Jurkat, Clone E6-1 (cell line): ENCODE data around the gene TRPC4AP.
"Not testable (repeated sequence)": the region's sequence is repeated elsewhere in the genome, so short reads cannot be mapped to it uniquely, and the experiment has no call there.

Experiments
- DNase-seq: peaks from one replicate; pipeline ENCODE4 v3.0.0-alpha.2; 2011; ENCODE audit warnings: low read depth, low spot score
- H3K4me3 ChIP-seq: 2 replicates; pipeline ENCODE4 v1.5.1; 2011; ENCODE audit warnings: mild to moderate bottlenecking, low read length, control low read depth, moderate library complexity

Gene TRPC4AP

DNA sequence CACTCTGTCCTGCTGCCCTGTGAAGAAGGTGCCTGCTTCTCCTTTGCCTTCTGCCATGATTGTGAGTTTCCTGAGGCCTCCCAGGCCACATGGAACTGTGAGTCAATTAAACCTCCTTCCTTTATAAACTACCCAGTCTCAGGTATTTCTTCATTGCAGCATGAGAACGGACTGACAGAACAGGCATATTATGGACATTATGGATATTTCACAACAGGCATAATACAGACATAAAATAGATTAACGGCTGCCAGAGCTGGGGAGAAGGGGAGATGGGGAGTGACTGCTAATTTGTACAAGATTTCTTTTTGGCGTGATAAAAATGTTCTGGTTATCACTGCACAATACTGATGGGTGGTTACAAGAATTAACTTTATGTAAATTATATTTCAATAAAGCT is 29.4 kb downstream of the TRPC4AP start:
- DNase-seq = no peak
- H3K4me3 ChIP-seq = no peak overlapping the region

DNA sequence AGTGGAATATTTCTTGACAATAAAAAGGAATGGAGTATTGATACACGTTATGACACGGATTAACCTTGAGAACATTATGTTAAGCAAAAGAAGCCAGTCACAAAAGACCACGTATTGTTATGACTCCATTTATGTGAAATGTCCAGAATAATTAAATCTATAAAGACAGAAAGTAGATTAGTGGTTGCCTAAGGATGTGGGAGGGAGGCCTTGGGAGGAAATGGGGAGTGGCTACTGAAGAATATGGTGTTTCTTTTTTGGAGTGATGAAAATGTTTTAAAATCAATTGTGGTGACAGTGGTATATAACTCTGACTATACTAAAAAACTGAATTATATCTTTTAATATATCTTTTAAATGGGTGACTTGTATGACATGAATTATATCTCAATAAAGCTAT is 30.1 kb downstream of the TRPC4AP start:
- no peak for DNase-seq
- no peak overlapping the region for H3K4me3 ChIP-seq

- no peak for DNase-seq
- no peak overlapping the region for H3K4me3 ChIP-seq
These were observed 32.4 kb downstream of the TRPC4AP start for GRCh38 chr20:35060168-35060567.

- no peak overlapping the region for H3K4me3 ChIP-seq
- no peak for DNase-seq
These were observed 33.0 kb downstream of the TRPC4AP start for GRCh38 chr20:35059612-35060011.

- no peak for DNase-seq
- no peak overlapping the region for H3K4me3 ChIP-seq
These were observed 33.5 kb downstream of the TRPC4AP start for GRCh38 chr20:35059110-35059509.

GRCh38 chr20:35055445-35056276 is 36.9 kb downstream of the TRPC4AP start:
- H3K4me3 ChIP-seq = no peak overlapping the region
- DNase-seq = no peak

DNA sequence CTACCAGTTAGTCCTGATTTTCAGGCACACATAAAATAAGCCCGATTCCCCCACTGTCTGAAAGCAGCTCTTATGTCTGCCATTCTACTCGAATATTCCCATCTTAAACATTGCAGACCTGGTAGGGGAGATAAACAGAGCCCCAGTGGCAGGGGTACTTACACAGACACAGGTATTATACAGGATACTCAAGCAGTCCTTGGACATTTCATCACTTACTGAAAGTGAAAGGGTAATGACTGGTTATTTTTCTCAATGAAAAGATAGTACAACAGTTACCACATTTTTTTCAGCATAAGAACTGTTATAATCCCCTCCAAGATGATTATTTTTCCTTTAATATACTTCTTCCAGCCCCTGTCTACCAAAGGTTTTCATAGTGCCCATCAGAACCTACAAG is 37.8 kb downstream of the TRPC4AP start:
- DNase-seq = no peak
- H3K4me3 ChIP-seq = no peak overlapping the region

- H3K4me3 ChIP-seq, DNase-seq: not testable (repeated sequence)
These were observed 40.0 kb downstream of the TRPC4AP start for GRCh38 chr20:35052616-35053015.

DNA sequence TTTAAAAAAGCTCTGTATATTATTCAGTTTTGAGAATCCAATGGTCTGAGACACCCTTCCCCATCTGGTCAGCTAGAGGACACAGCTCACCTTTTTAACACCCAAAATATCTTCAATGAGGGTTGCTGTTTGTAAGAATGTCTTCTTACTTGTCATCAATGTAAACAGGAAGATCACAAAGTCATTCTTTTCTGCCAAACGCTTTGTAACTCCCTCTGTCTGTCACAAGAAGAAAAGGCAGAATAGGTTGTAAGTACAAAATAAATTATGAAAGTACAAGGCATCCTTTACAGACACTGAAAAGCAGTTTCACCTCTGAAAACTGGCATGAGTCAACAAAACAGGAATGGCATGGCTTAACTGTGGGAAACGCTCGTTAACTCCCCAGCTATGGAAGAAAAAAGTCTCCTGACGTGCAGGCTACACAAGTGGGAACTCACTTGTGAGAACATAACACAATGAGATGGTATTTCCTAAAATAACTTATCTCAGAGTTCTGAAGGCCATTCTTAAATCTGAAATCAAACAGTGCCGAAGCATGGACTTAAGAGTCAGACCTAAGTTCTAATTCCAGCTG is 42.7 kb downstream of the TRPC4AP start:
- peak; percentile 10 for DNase-seq
- no peak overlapping the region for H3K4me3 ChIP-seq

- DNase-seq = no peak
These were observed 43.9 kb downstream of the TRPC4AP start for GRCh38 chr20:35048739-35049138.

DNA sequence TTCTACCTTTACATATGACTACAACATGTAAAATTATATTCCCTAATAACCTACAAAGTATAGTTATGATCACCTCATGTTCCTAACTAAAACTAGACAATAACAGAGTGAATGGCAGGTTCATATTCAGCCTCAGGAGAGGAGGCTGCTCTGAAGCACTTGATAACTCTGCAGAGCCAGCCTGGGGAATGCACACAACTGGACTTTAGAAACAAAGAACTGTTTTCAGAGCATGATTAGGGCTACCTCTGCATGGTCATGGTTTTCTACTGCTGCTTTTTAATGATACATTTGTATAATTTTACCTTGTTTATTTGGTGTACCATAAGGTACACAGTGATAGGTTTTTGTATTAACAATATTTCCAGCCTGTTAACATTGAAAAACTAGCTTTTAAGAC is 50.3 kb downstream of the TRPC4AP start:
- no peak overlapping the region for H3K4me3 ChIP-seq
- no peak for DNase-seq

More at GRCh38 chr20:35048739-35049138, 43.9 kb downstream of the TRPC4AP start:
- no peak overlapping the region for H3K4me3 ChIP-seq

- H3K4me3 ChIP-seq = no peak overlapping the region
- DNase-seq = no peak
These were observed 52.0 kb downstream of the TRPC4AP start for GRCh38 chr20:35040646-35041045.

GRCh38 chr20:35039846-35040489 is 52.6 kb downstream of the TRPC4AP start:
- no peak overlapping the region for H3K4me3 ChIP-seq
- DNase-seq = no peak

GRCh38 chr20:35039146-35039545 is 53.5 kb downstream of the TRPC4AP start:
- H3K4me3 ChIP-seq = no peak overlapping the region
- DNase-seq = no peak

- no peak overlapping the region for H3K4me3 ChIP-seq
- DNase-seq = no peak
These were observed 58.5 kb downstream of the TRPC4AP start for GRCh38 chr20:35034145-35034544.

DNA sequence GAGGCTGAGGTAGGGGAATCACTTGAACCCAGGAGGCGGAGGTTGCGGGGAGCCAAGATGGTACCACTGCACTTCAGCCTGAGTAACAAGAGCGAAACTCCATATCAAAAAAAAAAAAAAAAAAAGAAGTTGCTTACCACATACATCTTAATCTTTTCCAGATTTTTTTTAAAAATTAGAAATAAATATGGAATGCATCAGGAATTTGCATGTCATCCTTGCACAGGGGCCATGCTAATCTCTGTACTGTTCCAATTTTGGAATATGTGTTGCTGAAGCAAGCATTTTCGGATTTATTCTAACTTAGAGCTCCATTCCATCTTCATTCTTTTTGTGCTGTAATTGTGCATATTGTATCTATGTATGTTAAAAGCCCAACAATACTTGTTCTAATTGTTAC is 62.5 kb downstream of the TRPC4AP start:
- no peak overlapping the region for H3K4me3 ChIP-seq
- DNase-seq = no peak

DNA sequence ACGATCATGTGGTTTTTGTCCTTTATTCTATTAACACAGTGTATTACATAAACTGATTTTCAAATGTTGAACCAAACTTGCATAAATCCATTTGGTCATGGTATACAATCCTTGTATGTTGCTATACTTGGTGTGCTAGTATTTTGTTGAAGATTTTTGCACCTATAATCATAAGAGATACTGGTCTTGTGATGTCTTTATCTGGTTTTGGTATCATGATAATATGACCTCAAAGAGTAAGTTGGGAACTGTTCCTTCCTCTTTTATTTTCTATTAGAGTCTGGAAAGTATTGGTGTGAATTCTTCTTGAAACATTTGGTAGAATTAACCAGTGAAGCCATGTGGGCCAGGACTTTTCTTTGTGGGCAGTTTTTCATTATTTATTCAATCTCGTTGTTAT is 65.3 kb downstream of the TRPC4AP start:
- DNase-seq = no peak
- no peak overlapping the region for H3K4me3 ChIP-seq

DNA sequence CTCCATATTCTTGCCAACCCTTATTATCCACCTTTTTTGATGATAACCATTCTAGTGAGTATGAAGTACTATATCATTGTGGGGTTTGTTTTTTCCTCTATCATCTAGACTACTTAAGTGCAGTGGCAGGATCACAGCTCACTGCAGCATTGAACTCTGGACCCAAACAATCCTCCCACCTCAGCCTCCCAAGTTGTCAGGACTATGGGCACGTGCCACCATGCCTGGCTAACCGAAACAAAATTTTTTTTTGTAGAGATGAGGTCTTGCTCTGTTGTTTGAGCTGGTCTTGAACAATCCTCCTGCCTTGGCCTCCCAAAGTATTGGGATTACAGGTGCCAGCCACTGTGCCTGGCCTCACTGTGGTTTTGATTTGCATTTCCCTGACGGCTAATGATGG is 67.5 kb downstream of the TRPC4AP start:
- H3K4me3 ChIP-seq = no peak overlapping the region

GRCh38 chr20:35023624-35024023 is 69.0 kb downstream of the TRPC4AP start:
- DNase-seq = no peak
- H3K4me3 ChIP-seq = no peak overlapping the region

More for the DNA sequence above, 67.5 kb downstream of the TRPC4AP start:
- no peak for DNase-seq

DNA sequence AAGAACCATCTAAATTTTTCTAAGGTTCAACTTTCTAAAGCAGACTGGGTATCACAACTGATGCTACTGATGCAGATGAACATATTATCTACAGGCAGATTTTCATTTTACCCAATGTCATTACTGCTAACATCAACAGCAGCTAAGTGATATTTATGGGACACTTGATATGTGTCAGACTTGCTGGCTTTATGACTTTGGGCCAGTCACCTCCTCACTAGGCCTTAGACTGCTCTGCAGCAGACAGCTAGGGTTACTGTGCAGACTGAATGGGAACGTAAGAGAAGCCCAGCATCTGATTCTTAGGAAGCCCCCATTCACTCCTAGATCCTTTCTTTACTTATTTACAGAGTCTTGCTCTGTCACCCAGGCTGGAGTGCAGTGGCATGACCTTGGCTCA is 70.8 kb downstream of the TRPC4AP start:
- DNase-seq = no peak
- H3K4me3 ChIP-seq = no peak overlapping the region
